ENCODE data around the gene RCAN3. TPM values are rescaled to one million over a fixed set of nuclear protein-coding genes. Genes with fewer than 3 reads are reported as not detected.

Gene RCAN3
- total and polyA plus RNA-seq, 2 of the 13 experiments (the other 11 are each of a cell fraction or from before 2014, with no cell fraction given) = 12.2 to 13.3 TPM

DNA sequence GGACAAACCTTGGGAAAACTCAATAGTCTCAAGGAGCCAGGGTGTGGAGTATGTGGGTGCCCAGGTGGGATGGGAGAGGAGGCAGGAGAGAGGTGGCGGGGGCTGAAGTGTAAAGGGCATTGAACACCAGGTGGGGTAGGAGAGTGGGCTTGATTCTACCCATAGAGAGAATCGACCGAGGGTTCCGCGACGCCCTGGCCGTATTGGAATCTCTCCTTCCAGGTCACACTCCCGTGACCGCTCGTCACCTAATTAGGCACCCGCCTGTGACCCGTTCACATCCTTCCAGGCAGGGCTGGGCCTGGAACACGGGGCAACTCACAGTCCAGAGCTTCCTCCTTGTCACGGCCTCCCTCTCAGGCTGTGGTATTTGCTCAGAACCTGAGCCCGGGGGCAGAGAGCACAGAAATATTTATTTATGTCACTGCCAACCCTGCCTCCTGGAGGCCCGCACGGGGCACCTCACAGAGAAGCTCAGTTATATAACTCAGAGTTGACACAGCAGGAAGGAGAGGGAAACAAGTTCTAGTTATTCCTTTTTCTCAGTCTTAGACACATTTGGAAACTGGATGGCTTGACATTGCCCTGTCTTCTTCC lies 65.3 kb downstream of the RCAN3 start (continued):
- TF ChIP-seq, protein P1, sequence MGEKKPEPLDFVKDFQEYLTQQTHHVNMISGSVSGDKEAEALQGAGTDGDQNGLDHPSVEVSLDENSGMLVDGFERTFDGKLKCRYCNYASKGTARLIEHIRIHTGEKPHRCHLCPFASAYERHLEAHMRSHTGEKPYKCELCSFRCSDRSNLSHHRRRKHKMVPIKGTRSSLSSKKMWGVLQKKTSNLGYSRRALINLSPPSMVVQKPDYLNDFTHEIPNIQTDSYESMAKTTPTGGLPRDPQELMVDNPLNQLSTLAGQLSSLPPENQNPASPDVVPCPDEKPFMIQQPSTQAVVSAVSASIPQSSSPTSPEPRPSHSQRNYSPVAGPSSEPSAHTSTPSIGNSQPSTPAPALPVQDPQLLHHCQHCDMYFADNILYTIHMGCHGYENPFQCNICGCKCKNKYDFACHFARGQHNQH (CRISPR knock-in tag; IDR thresholded peaks at IDR 0.05) = peak; percentile 86
- TF ChIP-seq REPIN1 (CRISPR knock-in tag; IDR thresholded peaks at IDR 0.05; ENCODE audit: borderline replicate concordance, low read depth) (peak; percentile 86; the same call in 1 of the 2 replicates), LCORL (IDR thresholded peaks at IDR 0.05) (no peak), LCORL (CRISPR knock-in tag; IDR thresholded peaks at IDR 0.05) (peak; percentile 94), NFKB2 (CRISPR knock-in tag; IDR thresholded peaks at IDR 0.05; ENCODE audit: borderline replicate concordance) (peak; percentile 76; the same call in 1 of the 2 replicates), ZFP36L2 (CRISPR knock-in tag; IDR thresholded peaks at IDR 0.05) (no peak), XRCC5 (optimal IDR thresholded peaks at IDR 0.05; ENCODE audit: low read length) (peak; percentile 83), ZNF101 (CRISPR knock-in tag; IDR thresholded peaks at IDR 0.05; ENCODE audit: borderline replicate concordance, low read depth) (no peak), NCOR1 (IDR thresholded peaks at IDR 0.05; ENCODE audit: borderline replicate concordance, low read length) (peak; percentile 86), ZNF773 (CRISPR knock-in tag; IDR thresholded peaks at IDR 0.05; ENCODE audit: borderline replicate concordance) (no peak), FOXO1 (CRISPR knock-in tag; IDR thresholded peaks at IDR 0.05) (peak; percentile 89), ZFP36 (IDR thresholded peaks at IDR 0.05; ENCODE audit: borderline replicate concordance, low read depth, low read length, partially characterized antibody) (no peak), GATA4 (IDR thresholded peaks at IDR 0.05; ENCODE audit: borderline replicate concordance, low read depth) (no peak), NR2F2 (IDR thresholded peaks at IDR 0.05; ENCODE audit: borderline replicate concordance, low read depth) (peak; percentile 85), ZFP82 (CRISPR knock-in tag; IDR thresholded peaks at IDR 0.05; ENCODE audit: borderline replicate concordance) (no peak), ARNT2 (CRISPR knock-in tag; IDR thresholded peaks at IDR 0.05; ENCODE audit: low read depth) (no peak)
- TF ChIP-seq, protein P2, sequence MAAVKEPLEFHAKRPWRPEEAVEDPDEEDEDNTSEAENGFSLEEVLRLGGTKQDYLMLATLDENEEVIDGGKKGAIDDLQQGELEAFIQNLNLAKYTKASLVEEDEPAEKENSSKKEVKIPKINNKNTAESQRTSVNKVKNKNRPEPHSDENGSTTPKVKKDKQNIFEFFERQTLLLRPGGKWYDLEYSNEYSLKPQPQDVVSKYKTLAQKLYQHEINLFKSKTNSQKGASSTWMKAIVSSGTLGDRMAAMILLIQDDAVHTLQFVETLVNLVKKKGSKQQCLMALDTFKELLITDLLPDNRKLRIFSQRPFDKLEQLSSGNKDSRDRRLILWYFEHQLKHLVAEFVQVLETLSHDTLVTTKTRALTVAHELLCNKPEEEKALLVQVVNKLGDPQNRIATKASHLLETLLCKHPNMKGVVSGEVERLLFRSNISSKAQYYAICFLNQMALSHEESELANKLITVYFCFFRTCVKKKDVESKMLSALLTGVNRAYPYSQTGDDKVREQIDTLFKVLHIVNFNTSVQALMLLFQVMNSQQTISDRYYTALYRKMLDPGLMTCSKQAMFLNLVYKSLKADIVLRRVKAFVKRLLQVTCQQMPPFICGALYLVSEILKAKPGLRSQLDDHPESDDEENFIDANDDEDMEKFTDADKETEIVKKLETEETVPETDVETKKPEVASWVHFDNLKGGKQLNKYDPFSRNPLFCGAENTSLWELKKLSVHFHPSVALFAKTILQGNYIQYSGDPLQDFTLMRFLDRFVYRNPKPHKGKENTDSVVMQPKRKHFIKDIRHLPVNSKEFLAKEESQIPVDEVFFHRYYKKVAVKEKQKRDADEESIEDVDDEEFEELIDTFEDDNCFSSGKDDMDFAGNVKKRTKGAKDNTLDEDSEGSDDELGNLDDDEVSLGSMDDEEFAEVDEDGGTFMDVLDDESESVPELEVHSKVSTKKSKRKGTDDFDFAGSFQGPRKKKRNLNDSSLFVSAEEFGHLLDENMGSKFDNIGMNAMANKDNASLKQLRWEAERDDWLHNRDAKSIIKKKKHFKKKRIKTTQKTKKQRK (IDR thresholded peaks at IDR 0.05; ENCODE audit: low read length) = no peak
- TF ChIP-seq, protein P3, sequence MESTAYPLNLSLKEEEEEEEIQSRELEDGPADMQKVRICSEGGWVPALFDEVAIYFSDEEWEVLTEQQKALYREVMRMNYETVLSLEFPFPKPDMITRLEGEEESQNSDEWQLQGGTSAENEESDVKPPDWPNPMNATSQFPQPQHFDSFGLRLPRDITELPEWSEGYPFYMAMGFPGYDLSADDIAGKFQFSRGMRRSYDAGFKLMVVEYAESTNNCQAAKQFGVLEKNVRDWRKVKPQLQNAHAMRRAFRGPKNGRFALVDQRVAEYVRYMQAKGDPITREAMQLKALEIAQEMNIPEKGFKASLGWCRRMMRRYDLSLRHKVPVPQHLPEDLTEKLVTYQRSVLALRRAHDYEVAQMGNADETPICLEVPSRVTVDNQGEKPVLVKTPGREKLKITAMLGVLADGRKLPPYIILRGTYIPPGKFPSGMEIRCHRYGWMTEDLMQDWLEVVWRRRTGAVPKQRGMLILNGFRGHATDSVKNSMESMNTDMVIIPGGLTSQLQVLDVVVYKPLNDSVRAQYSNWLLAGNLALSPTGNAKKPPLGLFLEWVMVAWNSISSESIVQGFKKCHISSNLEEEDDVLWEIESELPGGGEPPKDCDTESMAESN (CRISPR knock-in tag; conservative IDR thresholded peaks at IDR 0.05) = no peak
- TF ChIP-seq, protein P4, sequence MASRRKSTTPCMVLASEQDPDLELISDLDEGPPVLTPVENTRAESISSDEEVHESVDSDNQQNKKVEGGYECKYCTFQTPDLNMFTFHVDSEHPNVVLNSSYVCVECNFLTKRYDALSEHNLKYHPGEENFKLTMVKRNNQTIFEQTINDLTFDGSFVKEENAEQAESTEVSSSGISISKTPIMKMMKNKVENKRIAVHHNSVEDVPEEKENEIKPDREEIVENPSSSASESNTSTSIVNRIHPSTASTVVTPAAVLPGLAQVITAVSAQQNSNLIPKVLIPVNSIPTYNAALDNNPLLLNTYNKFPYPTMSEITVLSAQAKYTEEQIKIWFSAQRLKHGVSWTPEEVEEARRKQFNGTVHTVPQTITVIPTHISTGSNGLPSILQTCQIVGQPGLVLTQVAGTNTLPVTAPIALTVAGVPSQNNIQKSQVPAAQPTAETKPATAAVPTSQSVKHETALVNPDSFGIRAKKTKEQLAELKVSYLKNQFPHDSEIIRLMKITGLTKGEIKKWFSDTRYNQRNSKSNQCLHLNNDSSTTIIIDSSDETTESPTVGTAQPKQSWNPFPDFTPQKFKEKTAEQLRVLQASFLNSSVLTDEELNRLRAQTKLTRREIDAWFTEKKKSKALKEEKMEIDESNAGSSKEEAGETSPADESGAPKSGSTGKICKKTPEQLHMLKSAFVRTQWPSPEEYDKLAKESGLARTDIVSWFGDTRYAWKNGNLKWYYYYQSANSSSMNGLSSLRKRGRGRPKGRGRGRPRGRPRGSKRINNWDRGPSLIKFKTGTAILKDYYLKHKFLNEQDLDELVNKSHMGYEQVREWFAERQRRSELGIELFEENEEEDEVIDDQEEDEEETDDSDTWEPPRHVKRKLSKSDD (CRISPR knock-in tag; IDR thresholded peaks at IDR 0.05; ENCODE audit: low read depth) = 0 out of 2 replicates have a peak, but pooled peaks have one; percentile 51
- TF ChIP-seq, protein P5, sequence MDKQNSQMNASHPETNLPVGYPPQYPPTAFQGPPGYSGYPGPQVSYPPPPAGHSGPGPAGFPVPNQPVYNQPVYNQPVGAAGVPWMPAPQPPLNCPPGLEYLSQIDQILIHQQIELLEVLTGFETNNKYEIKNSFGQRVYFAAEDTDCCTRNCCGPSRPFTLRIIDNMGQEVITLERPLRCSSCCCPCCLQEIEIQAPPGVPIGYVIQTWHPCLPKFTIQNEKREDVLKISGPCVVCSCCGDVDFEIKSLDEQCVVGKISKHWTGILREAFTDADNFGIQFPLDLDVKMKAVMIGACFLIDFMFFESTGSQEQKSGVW (CRISPR knock-in tag; IDR thresholded peaks at IDR 0.05; ENCODE audit: borderline replicate concordance) = no peak

All from HepG2 (cell line).